AG08396 (cell line): ENCODE results near the gene ROR2.
"Not testable (repeated sequence)": the region's sequence is repeated elsewhere in the genome, so short reads cannot be mapped to it uniquely, and the experiment has no call there.

Experiments used
- DNase-seq: peaks from one replicate; pipeline ENCODE4 v3.0.0; 2012; ENCODE audit warnings: low spot score, mixed read lengths

Gene ROR2

DNA sequence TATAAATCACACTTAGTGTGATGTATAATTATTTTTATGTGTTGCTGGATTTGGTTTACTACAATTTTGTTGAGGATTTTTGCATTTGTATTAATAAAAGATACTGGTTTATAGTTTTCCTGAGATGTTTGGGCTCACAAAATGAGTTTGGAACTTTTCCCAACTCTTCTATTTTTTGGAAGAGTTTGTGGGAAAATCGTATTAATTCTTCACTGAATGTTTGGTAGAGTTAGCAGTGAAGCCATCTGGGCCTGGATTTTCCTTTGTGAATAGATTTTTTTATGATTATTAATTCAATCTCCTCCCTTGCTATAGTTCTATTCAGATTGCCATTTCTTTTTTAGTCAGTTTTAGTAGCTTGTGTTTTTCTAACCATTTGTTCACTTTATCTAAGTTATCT is 324.7 kb downstream of the ROR2 start:
- DNase-seq: no peak

DNA sequence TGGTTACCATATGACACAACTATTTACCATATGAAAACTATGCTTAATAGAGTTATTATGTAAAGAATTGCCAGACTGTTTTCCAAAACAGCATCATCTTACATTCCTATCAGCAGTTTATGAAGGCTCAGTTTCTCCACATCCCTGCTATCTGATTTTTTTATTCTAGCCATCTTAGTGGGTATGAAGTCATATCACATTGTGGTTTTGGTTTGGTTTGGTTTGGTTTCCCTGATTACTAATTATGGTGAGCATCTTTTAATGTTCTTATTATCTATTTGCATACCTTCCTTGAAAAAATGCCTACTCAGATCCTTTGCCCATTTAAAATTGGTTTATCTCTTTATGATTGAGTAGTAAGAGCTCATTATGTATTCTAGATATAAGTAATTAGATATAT is 327.0 kb downstream of the ROR2 start:
- no peak for DNase-seq

DNA sequence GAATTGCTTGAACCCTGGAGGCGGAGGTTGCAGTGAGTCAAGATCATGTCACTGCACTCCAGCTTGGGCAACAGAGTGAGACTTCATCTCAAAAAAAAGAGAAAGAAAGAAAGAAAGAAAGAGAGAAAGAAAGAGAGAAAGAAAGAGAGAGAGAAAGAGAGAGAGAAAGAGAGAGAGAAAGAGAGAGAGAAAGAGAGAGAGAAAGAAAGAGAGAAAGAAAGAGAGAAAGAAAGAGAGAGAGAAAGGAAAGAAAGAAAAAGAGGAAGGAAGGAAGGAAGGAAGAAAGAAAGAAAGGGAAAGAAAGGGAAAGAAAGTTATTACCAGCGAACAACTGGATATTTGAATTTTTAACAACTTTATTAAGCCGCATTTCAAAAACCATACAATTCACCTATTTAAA is 327.9 kb downstream of the ROR2 start:
- DNase-seq: not testable (repeated sequence)

DNA sequence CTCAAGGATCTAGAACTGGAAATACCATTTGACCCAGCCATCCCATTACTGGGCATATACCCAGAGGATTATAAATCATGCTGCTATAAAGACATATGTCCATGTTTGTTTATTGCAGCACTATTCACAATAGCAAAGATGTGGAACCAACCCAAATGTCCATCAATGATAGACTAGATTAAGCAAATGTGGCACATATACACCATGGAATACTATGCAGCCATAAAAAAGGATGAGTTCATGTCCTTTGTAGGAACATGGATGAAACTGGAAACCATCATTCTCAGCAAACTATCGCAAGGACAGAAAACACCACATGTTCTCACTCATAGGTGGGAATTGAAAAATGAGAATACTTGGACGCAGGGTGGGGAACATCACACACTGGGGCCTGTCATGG is 336.0 kb downstream of the ROR2 start:
- DNase-seq: not testable (repeated sequence)

DNA sequence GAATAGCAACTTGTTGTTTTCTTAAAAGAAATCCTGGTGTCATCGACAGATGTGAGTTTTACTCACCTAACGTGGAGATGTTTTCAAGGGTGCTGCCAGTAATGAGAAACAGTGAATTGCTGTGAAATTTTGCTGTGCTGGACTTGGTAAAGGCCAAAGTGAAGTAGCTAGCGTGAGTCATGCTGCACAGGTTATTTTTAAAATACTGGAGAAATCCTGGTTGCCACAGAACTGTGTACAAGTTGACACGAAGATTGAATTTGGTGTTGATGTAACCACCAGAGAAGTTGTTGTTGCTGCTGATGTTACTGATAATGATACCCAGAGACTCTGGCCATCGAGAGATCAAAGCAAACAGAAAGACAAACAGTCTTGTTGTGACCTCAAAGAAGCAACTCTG is 338.4 kb downstream of the ROR2 start:
- no peak for DNase-seq

DNA sequence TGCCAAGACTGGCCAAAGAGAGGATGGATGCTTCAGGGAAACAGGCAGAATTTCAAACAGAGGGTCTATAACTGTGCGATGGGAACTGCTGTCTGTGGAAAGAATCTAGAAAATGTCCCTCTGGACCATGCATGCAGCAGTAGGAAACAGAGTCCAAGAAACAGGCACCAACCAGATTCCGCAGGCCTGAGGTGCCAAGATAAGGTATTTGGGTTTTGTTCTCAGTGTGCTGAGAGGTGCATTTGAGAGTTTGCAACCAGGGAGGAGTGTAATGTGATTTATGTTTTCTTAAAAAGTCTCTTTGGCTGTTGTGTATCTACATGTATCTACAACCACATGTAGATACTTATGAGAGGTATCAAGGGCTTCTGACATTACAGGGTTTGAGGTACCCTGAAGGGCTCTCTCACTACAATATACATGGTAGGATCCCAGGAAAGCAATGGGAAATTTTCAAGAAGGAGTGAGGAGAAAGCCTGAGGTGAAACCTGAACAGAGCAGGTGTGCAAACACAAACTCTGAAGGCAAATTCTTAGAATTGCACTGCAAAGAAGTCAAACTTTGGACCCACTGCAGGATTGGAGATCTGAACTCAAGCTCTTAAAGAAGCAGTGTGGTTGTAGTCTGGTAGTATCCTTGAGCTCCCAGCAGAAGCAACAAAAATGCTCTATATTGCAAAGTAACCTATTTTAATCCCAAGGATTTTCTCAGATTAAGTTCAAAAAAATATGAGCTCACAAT is 343.6 kb downstream of the ROR2 start:
- no peak for DNase-seq

DNA sequence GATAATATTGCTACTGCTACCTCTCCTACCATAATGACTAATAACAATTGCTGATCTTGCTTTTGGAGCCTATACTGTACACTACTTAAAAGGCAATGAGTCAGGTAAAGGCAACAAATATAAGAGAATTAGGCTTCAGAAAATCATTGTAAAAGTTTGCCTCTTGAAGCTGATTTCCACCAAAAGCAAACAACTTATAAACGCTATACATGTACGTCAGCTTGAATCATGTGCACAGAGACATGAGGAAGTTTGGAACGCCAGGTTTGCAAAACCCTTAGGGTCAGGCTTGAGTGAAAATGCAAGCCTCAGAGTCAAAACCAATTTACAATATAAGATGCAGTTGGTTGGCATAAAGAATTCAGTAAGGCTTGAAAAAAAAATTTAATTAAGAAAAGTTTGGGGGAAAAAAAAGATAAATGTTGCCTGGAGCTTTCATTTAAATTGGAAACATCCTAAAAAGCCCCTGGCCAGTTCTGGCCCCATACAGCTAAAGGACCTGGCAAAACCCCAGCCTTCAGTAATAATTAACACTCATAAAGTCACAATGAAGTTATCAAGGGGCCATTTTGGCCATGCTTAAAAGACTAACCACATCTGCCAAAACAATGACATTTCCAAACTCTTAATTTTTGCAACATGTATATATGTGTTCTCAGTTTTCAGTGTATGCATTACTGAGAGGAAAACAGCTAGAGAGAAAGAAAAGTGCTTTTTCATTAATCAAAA is 345.4 kb downstream of the ROR2 start:
- DNase-seq: no peak

DNA sequence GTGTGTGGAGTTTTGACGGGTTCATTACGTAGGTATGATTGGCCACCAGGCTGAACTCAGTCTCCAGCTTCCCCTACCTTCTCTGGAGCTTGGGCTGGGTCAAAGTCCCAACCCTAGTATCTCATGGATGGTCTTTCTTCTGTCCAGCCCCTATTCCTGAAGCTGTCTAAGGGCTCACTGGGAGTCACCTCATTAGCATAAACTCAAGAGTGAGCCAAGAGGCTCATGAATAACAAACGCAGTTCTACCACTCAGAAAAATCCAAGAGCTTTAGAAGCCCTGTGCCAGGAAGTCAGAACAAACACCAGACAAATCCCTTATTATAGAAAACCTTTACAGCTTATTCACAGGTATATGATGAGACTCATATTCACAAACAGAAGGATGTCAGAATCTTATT is 346.1 kb downstream of the ROR2 start:
- DNase-seq: no peak

DNA sequence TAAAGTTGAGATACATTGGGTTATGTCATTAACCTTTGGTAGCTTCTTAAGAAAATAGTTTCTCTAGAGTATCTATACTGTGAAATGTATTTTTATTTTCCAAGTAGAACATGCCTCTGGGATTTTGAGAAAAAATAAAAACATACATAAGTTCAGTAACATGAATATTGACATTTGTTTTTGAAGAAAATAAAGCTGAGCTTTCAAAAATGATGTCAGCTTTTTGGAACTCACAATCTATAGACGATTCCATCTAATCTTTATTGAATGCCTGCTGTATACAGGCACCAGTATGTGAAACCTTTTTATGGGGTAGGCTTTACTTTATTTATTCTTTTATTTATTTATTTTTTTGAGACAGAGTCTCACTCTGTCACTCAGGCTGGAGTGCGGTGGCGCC is 350.5 kb downstream of the ROR2 start:
- DNase-seq: no peak

DNA sequence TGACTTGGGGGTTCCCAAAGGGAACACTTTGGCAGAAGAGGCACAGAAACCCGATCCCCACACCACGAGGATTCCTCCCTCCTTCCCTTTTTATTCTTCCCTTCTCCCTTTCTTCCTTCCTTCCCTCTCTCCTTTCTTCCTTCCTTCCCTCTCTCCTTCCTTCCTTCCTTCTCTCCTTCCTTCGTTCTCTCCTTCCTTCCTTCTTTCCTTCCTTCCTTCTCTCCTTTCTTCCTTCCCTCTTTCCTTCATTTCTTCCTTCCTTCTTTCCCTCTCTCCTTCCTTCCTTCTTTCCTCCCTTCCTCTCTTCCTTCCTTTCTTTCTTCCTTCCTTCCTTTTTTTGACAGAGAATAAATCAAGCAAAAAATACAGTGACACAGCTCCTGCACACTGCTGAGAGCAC is 358.4 kb downstream of the ROR2 start:
- DNase-seq: no peak

DNA sequence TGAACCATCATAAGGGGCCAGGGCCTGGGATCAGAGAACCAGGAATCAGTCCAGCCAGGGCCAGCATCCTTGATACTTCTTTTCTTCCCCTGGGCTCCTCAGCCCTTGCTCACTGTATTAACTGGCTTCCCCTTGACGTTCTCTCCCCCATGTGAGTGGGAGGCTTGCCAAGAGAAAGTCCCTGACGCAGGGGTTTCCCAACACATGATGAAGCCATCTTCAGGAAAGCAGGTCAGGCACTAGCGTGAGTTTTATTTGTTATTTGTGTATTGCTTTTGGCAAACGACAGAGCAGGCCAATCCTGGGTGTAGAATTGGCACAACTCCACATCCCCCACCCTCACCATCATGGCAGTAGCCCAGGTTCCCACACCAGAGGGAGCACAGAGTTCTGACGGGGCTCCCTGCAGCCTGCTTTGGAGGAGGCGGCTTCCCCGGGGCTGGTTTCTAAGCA is 360.9 kb downstream of the ROR2 start:
- no peak for DNase-seq

DNA sequence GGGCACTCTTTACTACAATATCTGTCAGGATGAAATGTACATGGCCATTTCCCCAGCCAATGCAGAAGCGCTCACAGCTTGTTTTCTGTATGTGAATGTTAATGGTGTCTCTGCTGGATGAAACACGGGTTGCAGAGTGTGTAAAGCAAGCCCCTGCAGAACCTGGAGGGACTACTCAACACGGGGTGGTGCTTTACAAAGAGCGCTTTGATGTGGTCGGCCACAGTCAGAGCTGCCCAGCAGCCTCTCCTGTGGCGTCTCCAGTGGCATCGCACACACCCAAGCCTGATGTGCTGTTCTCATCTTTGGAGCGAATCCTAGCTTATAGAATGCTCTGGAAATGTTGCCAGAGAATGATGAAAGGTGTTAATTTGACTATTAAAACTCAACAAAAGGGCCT is 363.7 kb downstream of the ROR2 start:
- DNase-seq: no peak

DNA sequence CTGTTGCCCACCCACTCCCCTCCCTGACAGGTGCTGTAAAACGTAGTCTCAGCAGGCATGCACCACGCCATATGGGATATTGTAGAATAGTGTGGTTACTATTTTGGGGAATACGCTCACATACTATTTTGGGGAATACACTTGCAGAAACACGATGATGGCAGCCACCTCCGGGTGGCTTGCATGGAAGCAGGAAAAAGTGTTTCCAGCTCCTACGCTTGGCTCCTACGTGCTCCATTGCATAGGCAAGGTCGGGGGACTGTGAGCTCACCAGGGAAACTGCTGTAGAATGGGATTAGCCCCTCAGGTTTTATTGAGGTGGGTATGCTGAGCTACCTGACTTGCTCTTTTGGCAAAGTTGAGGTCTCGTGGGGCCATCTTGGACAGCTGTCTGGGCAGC is 366.1 kb downstream of the ROR2 start:
- DNase-seq: no peak

DNA sequence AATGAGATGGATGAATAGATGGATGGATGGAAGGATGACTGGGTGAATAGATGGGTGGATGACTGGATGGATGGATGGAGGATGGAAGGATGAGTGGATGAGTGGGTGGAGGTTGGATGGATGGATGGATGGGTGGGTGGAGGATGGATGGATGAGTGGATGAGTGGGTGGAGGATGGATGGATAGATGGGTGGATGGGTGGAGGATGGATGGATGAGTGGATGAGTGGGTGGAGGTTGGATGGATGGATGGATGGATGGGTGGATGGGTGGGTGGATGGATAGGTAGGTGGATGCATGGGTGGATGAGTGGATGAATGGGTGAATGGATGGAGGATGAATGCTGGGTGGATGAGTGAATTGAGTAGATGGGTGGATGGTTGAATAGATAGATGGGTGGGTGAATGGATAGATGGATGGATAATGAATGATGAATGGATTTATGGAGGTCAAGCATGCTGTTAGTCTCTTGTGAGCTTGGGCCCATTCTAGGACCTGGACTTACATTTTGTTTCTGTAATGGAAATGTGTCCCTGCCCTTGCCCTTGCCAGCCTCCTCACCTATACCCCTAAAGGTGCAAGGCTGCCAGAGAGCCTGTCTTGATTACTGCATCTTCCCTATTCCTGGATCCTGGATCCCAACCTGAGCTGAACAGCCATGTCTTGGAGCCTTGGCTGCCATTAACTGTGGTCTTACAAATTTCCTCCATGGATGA is 366.7 kb downstream of the ROR2 start:
- no peak for DNase-seq

DNA sequence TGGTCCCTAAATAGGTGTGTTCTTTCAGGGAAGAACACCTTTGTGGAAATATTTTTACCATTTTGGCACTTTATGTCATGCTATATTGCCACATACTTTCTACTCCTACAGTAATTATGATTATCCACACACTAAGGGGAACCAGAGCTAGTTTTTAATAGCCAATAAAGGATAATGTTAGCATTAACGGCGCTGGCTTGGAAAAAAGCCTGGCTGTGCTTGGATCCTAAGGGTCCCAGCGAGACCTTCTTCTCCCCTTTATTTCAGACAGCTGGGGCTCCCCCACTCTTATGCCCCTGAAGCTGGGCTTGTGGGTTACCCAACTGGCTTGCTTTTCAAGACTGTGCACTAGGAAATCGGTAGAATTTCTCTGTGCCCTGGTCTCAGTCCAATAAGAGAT is 367.8 kb downstream of the ROR2 start:
- no peak for DNase-seq

DNA sequence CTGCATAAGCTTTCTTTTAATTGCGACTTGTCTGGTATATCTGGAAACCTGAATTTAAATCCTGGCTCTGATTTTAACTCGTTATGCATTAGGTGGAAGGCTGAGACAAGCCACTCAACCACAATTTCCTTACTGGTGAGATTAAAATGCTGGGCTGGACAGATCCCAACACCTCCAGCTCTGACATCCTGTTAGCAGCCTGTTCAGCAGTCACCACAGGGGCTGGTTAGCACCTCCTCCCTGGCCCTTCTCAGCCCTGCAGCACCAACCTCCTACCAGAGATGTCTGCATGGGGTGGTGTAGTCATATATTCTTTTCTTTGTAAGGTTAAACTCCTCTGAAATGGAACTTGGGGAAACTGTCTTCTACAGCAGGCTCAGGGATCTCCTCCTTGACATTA is 369.9 kb downstream of the ROR2 start:
- peak; percentile 30 for DNase-seq

DNA sequence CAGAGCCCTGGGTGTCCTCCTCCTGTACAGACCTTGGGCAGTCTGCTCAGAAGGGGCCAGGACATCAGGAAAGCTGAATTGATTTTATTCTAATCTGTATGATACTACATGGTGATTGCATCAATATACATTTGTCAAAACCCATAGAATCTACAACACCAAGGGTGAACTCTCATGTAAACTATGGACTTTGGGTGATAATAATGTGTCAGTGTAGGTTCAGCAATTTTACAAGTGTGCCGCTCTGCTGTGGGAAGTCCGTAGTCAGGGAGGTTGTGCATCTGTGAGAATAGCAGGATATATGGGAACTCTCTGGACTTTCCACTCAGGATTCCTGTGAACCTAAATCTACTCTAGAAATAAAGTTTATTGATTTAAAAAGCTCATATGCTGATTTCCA is 371.1 kb downstream of the ROR2 start:
- no peak for DNase-seq

DNA sequence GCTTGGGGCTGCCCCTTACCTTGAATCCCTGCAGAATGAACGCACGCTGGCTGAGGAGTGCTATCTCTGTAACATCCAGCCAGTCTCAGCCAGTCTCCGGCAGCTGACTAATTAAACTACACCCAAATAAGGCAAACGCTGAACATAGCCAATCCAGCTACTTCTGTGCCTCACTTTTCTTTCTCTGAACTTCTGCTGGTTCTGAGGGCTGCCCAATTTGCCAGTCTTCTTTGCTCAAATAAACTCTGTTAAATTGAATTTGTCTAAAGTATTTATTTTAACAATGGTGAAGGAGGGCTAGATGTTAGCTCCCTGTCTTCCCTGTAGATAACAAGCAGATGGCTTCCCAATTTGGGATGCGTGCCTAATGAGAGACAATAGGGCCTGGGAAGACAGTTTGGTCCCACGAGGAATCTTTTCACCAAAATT is 372.4 kb downstream of the ROR2 start:
- no peak for DNase-seq

DNA sequence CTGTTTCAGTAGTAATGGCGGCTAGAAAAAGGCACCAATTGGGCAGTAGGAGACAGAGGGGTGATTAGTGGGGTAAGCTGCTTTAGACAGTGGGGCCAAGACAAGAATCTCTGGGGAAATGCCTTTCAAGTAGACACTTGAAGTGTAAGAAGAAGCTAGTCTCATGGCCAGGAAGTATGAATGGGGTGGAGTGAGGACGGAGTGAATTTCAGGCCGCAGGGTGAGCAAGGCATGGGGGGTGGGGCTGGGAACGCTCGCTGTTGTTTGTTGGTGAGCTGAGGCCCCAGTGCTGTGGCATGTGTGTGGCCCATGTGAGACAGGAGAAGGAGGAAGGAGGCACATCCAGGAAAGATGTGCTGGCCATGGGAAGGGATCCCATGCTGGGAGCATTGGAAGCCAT is 377.2 kb downstream of the ROR2 start:
- DNase-seq: no peak

DNA sequence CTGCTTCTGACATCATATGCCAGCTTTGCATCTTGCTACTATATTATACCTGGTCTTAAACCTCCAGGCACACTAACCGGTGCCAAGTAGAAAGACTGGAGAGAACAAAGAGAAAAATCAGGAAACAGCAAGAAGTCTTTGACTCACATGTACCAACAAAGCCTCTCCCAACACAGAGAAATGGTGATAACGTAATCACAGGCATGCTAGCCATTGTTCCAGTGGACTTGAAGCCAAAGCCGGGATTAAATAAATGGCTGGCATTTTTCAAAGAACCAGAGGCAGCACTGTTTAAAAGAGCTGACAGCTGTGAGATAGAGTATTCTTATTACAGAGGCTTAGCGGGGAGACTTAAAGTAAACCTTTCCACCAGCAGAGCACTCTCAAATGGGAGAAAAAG is 378.0 kb downstream of the ROR2 start:
- DNase-seq: no peak

DNA sequence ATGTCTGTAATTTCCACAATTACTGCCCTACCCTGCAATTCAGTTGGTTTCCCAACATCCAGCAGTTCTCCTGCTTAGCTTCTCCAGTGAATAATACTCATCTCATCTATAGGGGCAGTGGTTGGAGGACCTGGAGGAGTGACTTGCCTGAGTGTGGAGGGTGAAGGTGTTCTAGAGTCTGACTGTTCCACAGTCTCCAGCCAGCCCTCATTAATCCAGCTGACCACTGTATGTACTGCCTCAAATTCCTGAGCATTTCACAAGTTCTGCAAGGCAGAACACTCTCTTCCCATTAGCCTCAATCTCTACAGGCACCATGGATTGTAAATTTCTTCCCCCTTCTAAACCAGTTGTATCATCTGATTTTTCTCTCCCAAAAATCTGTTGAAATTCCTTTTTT is 379.0 kb downstream of the ROR2 start:
- no peak for DNase-seq

DNA sequence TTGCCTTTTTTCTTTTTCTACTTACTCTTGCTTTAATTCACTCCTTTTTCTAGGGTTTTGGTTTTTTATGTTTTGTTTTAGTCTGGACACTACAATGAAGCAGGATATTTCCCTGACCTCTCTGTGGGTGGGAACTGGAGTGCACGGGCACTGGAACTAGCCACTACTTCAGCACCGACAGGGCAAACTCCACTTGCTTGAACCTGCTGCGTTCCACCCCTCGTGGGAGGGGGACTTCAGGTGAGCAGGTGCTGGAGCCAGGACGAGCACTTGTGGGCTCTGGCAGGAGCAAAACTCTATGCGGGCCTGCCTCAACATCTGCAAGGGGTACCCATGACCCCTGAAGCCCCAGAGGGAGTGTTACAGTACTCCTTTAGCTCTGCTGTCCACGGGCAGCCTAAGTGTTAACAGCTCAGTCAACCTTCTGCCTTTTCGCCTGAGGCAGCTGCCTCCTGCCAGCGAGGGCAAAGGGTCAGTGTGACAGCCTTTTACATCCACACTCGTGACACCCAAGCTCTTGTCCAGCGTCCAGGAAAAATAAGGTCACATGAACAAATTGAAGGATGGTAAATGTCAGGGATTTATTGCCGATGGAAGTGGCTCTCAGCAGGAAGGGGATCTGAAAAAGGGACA is 382.3 kb downstream of the ROR2 start:
- DNase-seq: no peak
